SK-N-SH (cell line): ENCODE results near the gene CSNK2A1.

Experiments
- TF ChIP-seq, protein P1 (sequence below): IDR thresholded peaks from 2 replicates; pipeline ENCODE4 v1.4.0; 2012; ENCODE audit warnings: low read depth, borderline replicate concordance
- TF ChIP-seq, protein P2 (sequence below): fragments of 150-350 bp; IDR thresholded peaks from 2 replicates; pipeline ENCODE4 v1.6.1; 2017; ENCODE audit warnings: antibody characterized with exemption, low read length, low read depth, borderline replicate concordance

DNA sequence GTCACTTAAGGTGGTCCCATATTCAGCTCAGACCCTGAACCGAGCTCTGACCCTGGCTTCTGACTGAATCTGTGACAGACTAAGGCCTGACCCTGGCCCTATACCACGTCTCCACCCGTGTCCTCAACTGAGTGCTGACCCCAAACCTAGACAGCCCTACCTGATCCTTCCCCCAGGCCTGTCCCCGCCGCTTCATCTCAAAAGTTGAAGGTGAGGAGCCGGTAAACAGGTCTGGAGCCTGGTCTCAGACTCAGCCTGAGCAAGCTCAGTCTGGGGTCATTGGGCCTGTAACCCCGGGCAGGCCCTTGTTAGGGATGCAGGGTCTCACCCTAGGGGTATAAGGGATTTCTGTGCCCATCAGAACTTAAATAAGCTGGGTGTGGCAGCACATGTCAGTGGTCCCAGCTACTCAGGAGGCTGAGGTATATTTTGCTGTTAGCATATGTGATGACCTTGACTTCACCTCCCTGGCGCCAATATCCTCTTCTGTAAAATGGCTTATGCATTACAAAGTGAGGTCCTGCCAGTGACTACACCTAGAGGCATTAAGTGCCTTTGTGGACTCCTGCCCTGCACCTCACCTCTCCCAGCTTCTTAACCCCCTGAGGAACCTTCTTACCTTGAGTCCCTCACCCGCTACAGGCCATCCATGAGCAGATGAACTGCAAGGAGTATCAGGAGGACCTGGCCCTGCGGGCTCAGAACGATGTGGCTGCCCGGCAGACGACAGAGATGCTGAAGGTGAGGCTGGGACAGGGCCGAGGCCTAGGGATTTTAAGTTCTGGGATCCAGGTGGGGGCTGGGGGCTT lies 115.5 kb downstream of the CSNK2A1 start:
- TF ChIP-seq, protein P1, sequence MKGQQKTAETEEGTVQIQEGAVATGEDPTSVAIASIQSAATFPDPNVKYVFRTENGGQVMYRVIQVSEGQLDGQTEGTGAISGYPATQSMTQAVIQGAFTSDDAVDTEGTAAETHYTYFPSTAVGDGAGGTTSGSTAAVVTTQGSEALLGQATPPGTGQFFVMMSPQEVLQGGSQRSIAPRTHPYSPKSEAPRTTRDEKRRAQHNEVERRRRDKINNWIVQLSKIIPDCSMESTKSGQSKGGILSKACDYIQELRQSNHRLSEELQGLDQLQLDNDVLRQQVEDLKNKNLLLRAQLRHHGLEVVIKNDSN = no peak
- TF ChIP-seq, protein P2, sequence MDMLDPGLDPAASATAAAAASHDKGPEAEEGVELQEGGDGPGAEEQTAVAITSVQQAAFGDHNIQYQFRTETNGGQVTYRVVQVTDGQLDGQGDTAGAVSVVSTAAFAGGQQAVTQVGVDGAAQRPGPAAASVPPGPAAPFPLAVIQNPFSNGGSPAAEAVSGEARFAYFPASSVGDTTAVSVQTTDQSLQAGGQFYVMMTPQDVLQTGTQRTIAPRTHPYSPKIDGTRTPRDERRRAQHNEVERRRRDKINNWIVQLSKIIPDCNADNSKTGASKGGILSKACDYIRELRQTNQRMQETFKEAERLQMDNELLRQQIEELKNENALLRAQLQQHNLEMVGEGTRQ = no peak
